HG02885 (cell line): Measurements from ENCODE around the gene SLC43A1.
"Not testable (repeated sequence)": the region's sequence is repeated elsewhere in the genome, so short reads cannot be mapped to it uniquely, and the experiment has no call there.

Source experiments
- ATAC-seq: cut with Tn5 transposase; IDR thresholded peaks from one replicate; pipeline ENCODE4 v1.9.1; 2021; ENCODE audit warnings: mild to moderate bottlenecking; ENCODE audit not compliant: unreplicated experiment, poor library complexity

Gene SLC43A1

DNA sequence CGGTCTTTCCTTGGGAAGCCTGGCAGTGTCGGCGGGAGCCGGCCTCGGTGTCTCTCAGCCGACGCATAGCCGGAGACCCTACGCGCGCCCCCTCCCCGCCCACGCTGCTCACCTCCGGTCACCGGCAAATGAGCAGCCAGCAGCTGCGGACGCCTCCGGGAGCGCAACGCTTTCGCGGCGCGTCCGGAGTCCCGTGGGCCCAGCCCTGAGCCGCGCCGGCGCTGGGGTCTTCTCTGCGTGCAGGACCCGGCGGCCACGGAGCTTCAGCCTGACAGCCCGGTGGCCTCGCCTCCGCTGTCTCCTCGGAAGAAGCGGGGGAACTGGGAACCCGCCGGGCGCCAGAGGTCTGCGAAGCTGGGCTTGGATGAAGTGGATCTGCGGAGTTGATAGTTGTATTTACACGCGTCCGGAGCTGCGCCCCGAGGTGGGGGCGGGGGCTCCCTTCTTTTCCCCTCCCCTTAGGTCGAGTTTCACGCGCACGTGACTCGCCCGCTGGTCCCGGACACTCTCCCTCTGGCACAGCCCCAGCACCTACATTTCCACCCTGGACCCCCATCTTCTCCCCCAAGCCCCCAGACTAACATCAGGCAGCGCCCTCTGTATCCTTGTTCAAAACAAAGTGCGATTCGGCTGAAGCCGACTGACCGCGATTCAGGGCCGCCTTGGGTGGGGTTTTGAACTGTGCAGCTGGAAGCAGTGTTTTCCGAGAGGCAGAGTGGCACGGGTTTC is at the start of gene SLC43A1:
Gene SLC43A1, minus strand, starts transcription at position 371 of the 729 bp plus-strand sequence. CDS start 1,591 bp downstream, outside the sequence.
- peak; percentile 54 for ATAC-seq

- no peak for ATAC-seq
Measured at GRCh38 chr11:57562596-57562995, 47.1 kb upstream of the SLC43A1 start.

- ATAC-seq, result no peak
Measured at GRCh38 chr11:57560146-57560545, 44.6 kb upstream of the SLC43A1 start.

DNA sequence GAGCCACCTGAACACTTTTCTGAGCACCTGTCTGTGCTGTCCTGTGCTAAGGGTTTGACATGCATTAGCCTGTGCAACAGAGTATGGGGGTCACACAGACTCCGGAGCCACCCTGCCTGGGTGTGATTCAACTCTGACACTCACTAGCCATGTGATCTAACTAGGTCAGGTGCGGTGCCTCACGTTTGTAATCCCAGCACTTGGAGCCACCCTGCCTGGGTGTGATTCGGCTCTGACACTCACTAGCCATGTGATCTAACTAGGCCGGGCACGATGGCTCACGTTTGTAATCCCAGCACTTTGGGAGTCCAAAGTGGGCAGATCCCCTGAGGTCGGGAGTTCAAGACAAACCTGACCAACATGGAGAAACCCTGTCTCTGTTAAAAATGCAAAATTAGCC is 40.5 kb upstream of the SLC43A1 start:
- no peak for ATAC-seq

DNA sequence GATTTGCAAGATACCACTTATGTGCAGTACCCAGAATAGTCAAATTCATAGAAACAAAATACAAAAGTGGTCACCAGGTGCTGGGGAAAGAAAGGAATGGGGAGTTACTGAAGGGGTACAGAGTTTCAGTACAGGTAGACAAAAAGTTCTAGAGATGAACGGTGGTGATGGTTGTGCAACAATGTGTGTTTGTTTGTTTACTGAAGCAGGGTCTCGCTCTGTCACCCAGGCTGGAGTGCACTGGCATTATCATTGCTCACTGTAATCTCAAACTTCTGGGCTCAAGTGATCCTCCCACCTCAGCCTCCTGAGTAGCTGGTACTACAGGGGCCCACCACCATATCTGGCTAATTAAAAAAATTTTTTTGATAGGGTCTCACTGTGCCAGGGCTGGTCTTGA is 39.9 kb upstream of the SLC43A1 start:
- no peak for ATAC-seq

GRCh38 chr11:57552479-57552878 is 37.0 kb upstream of the SLC43A1 start:
- no peak for ATAC-seq

DNA sequence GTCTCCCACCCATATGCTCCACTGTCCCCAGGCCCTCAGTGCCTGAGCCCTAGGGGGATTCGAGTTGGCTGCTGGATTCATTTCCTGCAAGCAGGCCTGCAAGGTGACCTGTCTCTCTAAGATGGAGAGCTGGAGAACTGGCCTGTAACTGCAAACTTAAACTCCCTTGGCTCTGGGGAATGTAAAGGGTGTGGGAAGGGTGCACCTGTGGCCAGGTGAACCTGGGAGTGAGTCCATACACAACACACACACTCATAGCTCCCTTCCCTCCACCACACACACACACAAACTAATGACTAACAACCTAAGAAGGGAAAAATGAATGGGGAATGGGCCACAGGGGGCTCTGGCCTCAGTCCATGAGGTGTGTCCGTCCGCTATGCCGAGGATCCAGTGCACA is 36.4 kb upstream of the SLC43A1 start:
- no peak for ATAC-seq

DNA sequence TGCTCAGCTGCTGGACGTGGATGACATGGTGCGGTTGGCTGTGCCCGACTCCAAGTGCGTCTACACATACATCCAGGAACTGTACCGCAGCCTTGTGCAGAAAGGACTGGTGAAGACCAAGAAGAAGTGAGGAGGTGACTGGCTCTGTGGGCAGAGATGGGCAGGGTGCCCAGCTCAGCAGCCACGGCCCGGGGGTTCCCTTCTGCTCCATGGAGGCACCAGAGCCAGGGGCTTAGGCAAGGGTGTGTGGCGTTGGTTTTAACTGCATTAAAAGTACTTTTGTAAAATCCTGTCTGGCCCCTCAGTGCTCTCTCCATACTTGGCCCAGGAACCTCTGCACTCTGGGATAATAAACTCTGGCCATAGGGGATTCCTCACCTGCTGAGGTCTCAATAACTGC is 34.5 kb upstream of the SLC43A1 start:
- ATAC-seq, result no peak

- peak; percentile 85 for ATAC-seq
Measured at GRCh38 chr11:57547854-57548377, 32.4 kb upstream of the SLC43A1 start.

GRCh38 chr11:57546869-57547475 is 31.5 kb upstream of the SLC43A1 start:
- ATAC-seq, result peak; percentile 84

DNA sequence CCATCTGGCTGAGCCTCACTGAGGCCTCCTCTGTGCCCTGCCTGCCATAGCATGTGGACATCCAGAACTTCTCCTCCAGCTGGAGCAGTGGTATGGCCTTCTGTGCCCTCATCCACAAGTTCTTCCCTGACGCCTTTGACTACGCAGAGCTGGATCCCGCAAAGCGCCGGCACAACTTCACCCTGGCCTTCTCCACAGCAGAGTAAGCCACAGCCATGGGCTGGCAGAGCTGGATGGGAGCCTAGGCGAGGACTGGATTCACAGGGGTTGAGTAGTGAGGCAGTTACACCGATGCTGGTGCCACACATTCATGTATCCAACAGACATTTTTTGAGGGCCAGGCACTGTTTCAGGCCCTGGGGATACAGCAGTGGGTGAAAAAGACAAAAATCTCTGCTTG is 30.9 kb upstream of the SLC43A1 start:
- ATAC-seq, result no peak

DNA sequence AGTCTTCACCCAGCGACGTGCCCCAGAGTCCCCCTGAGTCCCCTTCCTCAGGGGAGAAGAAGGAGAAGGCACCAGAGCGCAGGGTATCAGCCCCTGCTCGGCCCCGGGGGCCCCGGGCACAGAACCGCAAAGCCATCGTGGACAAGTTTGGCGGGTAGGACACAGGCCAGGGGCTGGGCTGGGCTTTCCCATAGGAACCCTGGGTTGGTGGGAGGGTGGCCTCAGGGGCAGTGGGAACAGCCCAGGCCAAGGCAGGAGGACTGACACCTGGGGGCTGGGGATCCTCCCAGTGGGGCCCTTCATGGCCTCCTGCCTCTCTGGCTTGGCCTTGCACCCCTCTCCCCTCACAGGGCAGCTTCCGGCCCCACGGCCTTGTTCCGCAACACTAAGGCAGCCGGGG is 30.4 kb upstream of the SLC43A1 start:
- ATAC-seq, result no peak

GRCh38 chr11:57544566-57544965 is 29.1 kb upstream of the SLC43A1 start:
- no peak for ATAC-seq

DNA sequence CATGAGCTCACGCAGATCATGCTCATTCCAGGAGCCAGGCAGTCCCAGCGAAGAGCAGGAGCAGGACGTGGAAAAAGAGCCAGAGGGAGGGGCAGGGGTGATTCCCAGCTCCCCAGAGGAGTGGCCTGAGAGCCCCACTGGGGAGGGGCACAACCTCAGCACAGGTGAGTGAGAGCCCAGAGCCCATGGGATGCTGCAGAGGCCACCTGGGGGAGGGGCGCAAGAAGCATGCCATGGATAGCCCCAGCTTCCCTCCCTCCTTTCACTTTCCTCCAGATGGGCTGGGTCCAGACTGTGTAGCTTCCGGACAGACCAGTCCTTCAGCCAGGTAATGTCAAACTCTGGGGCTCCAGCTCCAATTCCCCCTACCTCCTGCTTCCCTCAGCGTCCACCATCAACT is 28.1 kb upstream of the SLC43A1 start:
- ATAC-seq, result no peak

GRCh38 chr11:57542582-57542981 is 27.1 kb upstream of the SLC43A1 start:
- no peak for ATAC-seq

DNA sequence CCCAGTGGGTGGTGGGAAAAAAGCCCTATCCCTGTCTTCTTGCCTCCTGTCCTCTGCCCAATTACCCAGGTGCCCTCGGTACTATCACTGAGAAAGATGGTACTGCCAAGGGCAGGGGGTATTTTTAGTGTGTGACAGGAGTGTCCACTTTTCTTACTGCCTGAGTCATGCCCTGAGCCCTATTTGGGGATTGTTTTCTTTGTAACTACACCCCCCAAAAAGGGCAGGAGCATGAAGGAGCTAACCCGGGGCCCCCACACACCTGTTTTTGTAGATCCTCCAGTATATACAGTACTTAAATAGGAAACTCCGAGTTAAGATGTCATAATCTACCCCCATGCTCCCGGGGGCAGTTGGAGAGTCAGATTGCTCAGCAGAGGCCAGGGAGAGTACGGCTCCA is 25.7 kb upstream of the SLC43A1 start:
- ATAC-seq, result no peak

- no peak for ATAC-seq
Measured at GRCh38 chr11:57539342-57539741, 23.8 kb upstream of the SLC43A1 start.

DNA sequence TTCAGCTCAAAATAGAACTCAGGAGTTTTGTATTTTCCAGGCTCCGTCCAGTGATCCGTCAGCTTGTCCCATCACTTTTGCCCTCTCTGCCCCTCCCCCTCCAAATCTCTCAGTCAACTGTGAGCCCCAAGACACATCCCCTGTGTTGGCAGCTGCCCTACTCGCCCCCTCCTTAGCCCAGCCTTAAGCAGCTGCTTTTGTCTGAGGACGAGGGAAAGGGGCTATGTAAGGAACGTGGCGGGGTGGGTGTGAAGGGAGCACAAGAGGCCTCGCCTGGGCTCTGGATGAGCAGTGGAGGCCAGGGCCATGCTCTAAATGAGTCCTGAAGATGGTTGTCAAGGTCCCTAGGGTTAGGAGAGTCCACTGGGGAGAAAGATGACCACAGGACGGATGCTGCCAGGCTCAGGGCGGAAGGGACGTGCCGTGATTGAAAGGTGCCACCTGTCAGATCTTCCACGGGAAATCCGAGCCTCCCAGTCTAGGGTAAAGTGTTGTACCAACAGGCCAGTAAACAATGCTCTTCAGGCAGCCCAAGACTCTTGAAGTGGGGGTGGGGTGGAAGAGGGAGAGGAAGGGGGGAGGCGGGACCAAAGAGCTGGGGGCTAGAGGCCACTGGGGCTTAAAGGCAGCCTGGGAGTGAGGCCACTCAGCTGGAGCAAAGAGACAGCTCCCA is 21.6 kb upstream of the SLC43A1 start, which contains the start of gene SMTNL1:
Gene SMTNL1, plus strand, starts transcription at position 649 of the 673 bp plus-strand sequence. CDS start 5,048 bp downstream, outside the sequence.
- ATAC-seq, result no peak

DNA sequence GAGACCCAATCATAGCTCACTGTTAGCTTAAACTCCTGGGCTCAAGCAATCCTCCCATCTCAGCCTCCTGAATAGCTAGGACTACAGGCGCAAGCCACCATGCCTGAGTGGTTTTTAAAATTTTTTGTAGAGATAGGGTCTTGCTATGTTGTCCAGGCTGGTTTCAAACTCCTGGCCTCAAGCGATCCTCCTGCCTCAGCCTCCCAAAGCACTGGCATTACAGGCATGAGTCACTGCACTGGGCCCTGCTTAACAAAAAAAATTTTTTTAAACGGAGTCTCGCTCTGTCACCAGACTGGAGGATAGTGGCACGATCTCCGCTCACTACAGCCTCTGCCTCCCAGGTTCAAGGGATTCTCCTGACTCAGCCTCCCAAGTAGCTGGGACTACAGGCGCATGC is 18.9 kb upstream of the SLC43A1 start:
- ATAC-seq, result not testable (repeated sequence)

DNA sequence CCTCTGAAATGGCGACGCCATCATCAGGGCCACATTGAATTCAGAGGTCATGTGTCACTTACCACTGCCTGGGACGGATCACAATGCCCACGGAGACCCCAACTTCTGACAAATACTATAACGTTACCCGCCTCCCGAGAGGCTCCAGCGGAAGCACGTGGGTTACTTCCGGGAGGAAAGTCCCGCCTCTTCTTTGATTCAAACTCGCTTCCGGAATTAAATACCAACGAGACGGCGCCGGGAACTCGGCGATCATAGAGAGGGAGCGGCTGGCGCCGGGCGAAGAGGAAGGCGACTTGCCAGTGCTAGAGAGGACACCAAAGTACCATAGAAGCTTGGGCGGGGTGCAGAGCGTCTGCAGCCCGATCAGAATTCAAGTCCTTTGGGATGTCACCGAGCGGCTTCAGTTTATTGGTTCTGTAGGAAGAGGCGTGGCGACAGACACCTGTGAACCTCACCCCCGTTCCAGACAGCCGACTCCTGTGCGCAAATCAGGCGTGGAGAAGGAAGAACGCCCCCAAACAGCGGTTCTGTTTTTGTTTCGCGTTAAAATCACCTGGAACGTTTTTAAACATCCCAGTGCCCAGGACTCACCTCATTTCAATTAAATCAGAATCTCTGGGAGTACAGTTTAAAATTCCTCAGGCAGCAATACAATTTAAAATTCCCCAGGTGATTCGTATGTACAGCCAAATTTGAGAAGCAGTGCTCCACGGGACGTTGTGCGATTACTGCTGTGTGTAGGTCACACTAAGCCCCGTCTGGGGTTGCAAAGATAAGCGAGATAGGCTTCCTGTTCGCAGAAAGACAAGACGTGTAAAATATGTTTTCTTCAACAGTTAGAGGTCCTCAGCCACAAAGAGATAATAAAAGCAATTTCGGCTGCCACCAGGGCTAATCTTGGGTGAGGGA is 15.3 kb upstream of the SLC43A1 start, which contains the start of gene TIMM10:
Gene TIMM10, minus strand, starts transcription at position 159 of the 912 bp plus-strand sequence. CDS start 565 bp downstream, outside the sequence.
- peak; percentile 97 for ATAC-seq
